Endothelial cell of umbilical vein (primary cell): Measurements from ENCODE around the gene IGSF23. TPM values are rescaled to one million over a fixed set of nuclear protein-coding genes. Genes with fewer than 3 reads are reported as not detected.

Source experiments
- BruUV-seq: library from RNA; stranded (reverse); fragments of 400-500 nt; replicated peaks from 2 replicates; lab custom pipeline; 2021; lab: Mats Ljungman, UMichigan
- CTCF ChIA-PET: fragments of 300-600, 350-600 bp; sonication (Branson Sonifier 250); formaldehyde crosslinking; loops from one replicate; lab custom pipeline; 2021; ENCODE audit warnings: antibody characterized with exemption, inconsistent platforms; lab: Charles Lee
- POLR2A ChIA-PET: fragments of 300-600, 350-600 bp; sonication (Branson Sonifier 250); formaldehyde crosslinking; loops from one replicate; lab custom pipeline; 2021; ENCODE audit warnings: antibody characterized with exemption, inconsistent platforms; lab: Charles Lee
- DNase-seq: peaks from one replicate; pipeline ENCODE4 v3.0.0-alpha.2; 2011; ENCODE audit warnings: low read depth, low spot score
- FAIRE-seq: peaks from 2 replicates; lab custom pipeline; 2011; peaks lifted over from hg19 to GRCh38; lab: Jason Lieb, UNC
- H2AFZ ChIP-seq: 2 replicates; pipeline ENCODE4 v1.6.0; 2012; ENCODE audit warnings: low read depth, low read length, control low read depth, inconsistent platforms
- H3K27ac ChIP-seq: 2 replicates; pipeline ENCODE4 v1.5.1; 2011; ENCODE audit warnings: low read depth, mild to moderate bottlenecking, control low read depth, low read length, moderate library complexity; ENCODE audit not compliant: insufficient read depth
- H3K27me3 ChIP-seq, 2 experiments: 2 replicates each; pipeline versions ENCODE4 v1.6.0 to v1.6.1; 2011; ENCODE audit warnings: low read length in 2 of 2, mixed read lengths in 1 of 2; ENCODE audit not compliant: control insufficient read depth in 2 of 2, insufficient read depth in 2 of 2
- H3K36me3 ChIP-seq, 2 experiments: 2 replicates in 1 of 2; 3 replicates in 1 of 2; pipeline ENCODE4 v1.5.1; 2011; ENCODE audit warnings: low read length in 2 of 2, mild to moderate bottlenecking in 1 of 2, moderate library complexity in 1 of 2; ENCODE audit not compliant: control insufficient read depth in 2 of 2, insufficient read depth in 2 of 2; ENCODE audit errors: extremely low read depth in 1 of 2
- H3K4me1 ChIP-seq: 3 replicates; pipeline ENCODE4 v1.5.1; 2011; ENCODE audit warnings: mild to moderate bottlenecking, low read length; ENCODE audit not compliant: control insufficient read depth, insufficient read depth; ENCODE audit errors: extremely low read depth
- H3K4me2 ChIP-seq: 2 replicates; pipeline ENCODE4 v1.6.1; 2011; ENCODE audit warnings: low read length, control low read depth, mixed read lengths; ENCODE audit not compliant: insufficient read depth
- H3K4me3 ChIP-seq, 3 experiments: fragments of 200-600 bp in 1 of 3; sonication (generic), shearing (Covaris generic) in 1 of 3; replicated peaks in 1 of 3; 2 replicates each; pipeline ENCODE4 v1.5.1; 2011 to 2016; ENCODE audit warnings: control low read depth in 3 of 3, low read length in 3 of 3, mild to moderate bottlenecking in 2 of 3, inconsistent platforms in 1 of 3, low read depth in 1 of 3, moderate library complexity in 1 of 3; ENCODE audit not compliant: insufficient read depth in 1 of 3
- H3K79me2 ChIP-seq: 2 replicates; pipeline ENCODE4 v1.6.0; 2012; ENCODE audit warnings: low read length, inconsistent platforms; ENCODE audit not compliant: control insufficient read depth, insufficient read depth
- H3K9ac ChIP-seq: replicated peaks from 2 replicates; pipeline ENCODE3; 2011; ENCODE audit warnings: low read length, control low read depth; ENCODE audit not compliant: insufficient read depth; ENCODE audit errors: extremely low read depth
- H3K9me1 ChIP-seq: replicated peaks from 3 replicates; pipeline ENCODE4 v1.6.0; 2011; ENCODE audit warnings: mild to moderate bottlenecking, low read length; ENCODE audit not compliant: control insufficient read depth, insufficient read depth; ENCODE audit errors: extremely low read depth
- H3K9me3 ChIP-seq: replicated peaks from 2 replicates; pipeline ENCODE4 v1.5.1; 2012; ENCODE audit warnings: low read length, inconsistent platforms; ENCODE audit not compliant: control insufficient read depth, insufficient read depth
- H4K20me1 ChIP-seq: replicated peaks from 2 replicates; pipeline ENCODE3; 2011; ENCODE audit warnings: mild to moderate bottlenecking, low read length; ENCODE audit not compliant: control insufficient read depth, insufficient read depth; ENCODE audit errors: extremely low read depth
- FOS ChIP-seq: IDR thresholded peaks from 2 replicates; pipeline ENCODE4 v1.6.1; 2011; ENCODE audit warnings: mild to moderate bottlenecking, low read length, moderate library complexity, borderline replicate concordance; ENCODE audit not compliant: insufficient read depth
- JUN ChIP-seq: IDR thresholded peaks from 2 replicates; pipeline ENCODE4 v1.6.1; 2011; ENCODE audit warnings: borderline replicate concordance, low read depth; ENCODE audit not compliant: insufficient read length, insufficient read depth
- MYC ChIP-seq: IDR thresholded peaks from one replicate; pipeline ENCODE4 v1.6.1; 2011; ENCODE audit warnings: mild to moderate bottlenecking, low read depth, low read length
- dilution Hi-C: fragments of 300-500 bp; cut with MboI; formaldehyde crosslinking; loops from one replicate; pipeline ENCODE4 v1.15.0; 2019; ENCODE audit warnings: low sequenced_read_pairs; ENCODE audit not compliant: extremely low pct_ligation_motif_present
- intact Hi-C: fragments of 100-400 bp; cut with micrococcal nuclease; formaldehyde crosslinking; loops from one replicate; pipeline ENCODE4 v1.10.0; 2022
- polyA plus RNA-seq, 4 experiments: library from polyadenylated mRNA; depleted of rRNA in 3 of 4; stranded (reverse) in 3 of 4; unstranded in 1 of 4; fragments of >200 nt; gene quantifications; 2 replicates each; pipeline versions ENCODE4 v1.2.1 to v1.2.3, GENCODE V29; 2011 to 2012; ENCODE audit warnings: missing spikeins in 1 of 4
- total RNA-seq: library from RNA; stranded (reverse); gene quantifications from 2 replicates; pipeline ENCODE4 v1.2.3, GENCODE V29; 2021
- TF ChIP-seq, protein P1 (sequence below), 2 donors: IDR thresholded peaks; 1 replicate in 1 of 2; 2 replicates in 1 of 2; pipeline ENCODE4 v1.5.1; 2011; ENCODE audit warnings: low read length in 2 of 2, mild to moderate bottlenecking in 2 of 2, moderate library complexity in 2 of 2, control low read depth in 1 of 2, inconsistent platforms in 1 of 2, low read depth in 1 of 2; ENCODE audit not compliant: insufficient read depth in 1 of 2; ENCODE audit errors: extremely low read depth in 1 of 2
- TF ChIP-seq, protein P2 (sequence below): IDR thresholded peaks from 2 replicates; pipeline ENCODE4 v1.6.1; 2011; ENCODE audit not compliant: insufficient read depth, insufficient read length

IGSF23 gene
- total and polyA plus RNA-seq, 2 donors (not counting 3 experiments of a cell fraction or from before 2014, with no cell fraction given) = 0.73 TPM; not detected in 1

DNA sequence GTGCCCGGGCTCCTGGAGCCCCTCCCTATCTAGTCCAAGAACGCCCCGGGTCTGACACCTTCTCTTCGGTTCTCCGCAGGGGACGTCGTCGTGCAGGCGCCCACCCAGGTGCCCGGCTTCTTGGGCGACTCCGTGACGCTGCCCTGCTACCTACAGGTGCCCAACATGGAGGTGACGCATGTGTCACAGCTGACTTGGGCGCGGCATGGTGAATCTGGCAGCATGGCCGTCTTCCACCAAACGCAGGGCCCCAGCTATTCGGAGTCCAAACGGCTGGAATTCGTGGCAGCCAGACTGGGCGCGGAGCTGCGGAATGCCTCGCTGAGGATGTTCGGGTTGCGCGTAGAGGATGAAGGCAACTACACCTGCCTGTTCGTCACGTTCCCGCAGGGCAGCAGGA is 33.8 kb downstream of the IGSF23 start:
- H3K4me2 ChIP-seq = peak overlapping the region; percentile 10
- H3K36me3 ChIP-seq = peaks cover 21 to 27% of the 10 kb centered on the region in 2 experiments
- H3K27me3 ChIP-seq = no peaks in the 10 kb centered on the region
- no peak overlapping the region for H2AFZ ChIP-seq
- dilution Hi-C loops = no loop called here
- no peaks in the 10 kb centered on the region for H3K9me1 ChIP-seq
- ChIA-PET CTCF (interaction anchor here (0.9 to 3.4 kb wide), 6 partner anchors 10 to 124 kb away, joined by 3 to 15 read pairs (median 8); no protein-coding TSS in a partner anchor), POLR2A (no interaction called here)
- H3K9me3 ChIP-seq = no peaks in the 10 kb centered on the region
- peaks cover 39% of the 10 kb centered on the region for H3K4me1 ChIP-seq
- no peak for TF ChIP-seq JUN
- TF ChIP-seq, protein P1, sequence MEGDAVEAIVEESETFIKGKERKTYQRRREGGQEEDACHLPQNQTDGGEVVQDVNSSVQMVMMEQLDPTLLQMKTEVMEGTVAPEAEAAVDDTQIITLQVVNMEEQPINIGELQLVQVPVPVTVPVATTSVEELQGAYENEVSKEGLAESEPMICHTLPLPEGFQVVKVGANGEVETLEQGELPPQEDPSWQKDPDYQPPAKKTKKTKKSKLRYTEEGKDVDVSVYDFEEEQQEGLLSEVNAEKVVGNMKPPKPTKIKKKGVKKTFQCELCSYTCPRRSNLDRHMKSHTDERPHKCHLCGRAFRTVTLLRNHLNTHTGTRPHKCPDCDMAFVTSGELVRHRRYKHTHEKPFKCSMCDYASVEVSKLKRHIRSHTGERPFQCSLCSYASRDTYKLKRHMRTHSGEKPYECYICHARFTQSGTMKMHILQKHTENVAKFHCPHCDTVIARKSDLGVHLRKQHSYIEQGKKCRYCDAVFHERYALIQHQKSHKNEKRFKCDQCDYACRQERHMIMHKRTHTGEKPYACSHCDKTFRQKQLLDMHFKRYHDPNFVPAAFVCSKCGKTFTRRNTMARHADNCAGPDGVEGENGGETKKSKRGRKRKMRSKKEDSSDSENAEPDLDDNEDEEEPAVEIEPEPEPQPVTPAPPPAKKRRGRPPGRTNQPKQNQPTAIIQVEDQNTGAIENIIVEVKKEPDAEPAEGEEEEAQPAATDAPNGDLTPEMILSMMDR (IDR thresholded peaks at IDR 0.05; ENCODE audit: extremely low read depth in 1 of 2, insufficient read depth in 1 of 2, low read depth in 1 of 2, low read length in 2 of 2) = no peak
- TF ChIP-seq, protein P2, sequence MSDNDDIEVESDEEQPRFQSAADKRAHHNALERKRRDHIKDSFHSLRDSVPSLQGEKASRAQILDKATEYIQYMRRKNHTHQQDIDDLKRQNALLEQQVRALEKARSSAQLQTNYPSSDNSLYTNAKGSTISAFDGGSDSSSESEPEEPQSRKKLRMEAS = no peak
- no peak for FAIRE-seq
- BruUV-seq = no TSS peak
- peaks cover 74% of the 10 kb centered on the region for H3K79me2 ChIP-seq
- no peak overlapping the region for H3K4me3 ChIP-seq
- H3K9ac ChIP-seq = no peak overlapping the region
- no peaks in the 10 kb centered on the region for H4K20me1 ChIP-seq
- H3K27ac ChIP-seq = no peak overlapping the region
- no peak for DNase-seq
- intact Hi-C loops = no loop called here

DNA sequence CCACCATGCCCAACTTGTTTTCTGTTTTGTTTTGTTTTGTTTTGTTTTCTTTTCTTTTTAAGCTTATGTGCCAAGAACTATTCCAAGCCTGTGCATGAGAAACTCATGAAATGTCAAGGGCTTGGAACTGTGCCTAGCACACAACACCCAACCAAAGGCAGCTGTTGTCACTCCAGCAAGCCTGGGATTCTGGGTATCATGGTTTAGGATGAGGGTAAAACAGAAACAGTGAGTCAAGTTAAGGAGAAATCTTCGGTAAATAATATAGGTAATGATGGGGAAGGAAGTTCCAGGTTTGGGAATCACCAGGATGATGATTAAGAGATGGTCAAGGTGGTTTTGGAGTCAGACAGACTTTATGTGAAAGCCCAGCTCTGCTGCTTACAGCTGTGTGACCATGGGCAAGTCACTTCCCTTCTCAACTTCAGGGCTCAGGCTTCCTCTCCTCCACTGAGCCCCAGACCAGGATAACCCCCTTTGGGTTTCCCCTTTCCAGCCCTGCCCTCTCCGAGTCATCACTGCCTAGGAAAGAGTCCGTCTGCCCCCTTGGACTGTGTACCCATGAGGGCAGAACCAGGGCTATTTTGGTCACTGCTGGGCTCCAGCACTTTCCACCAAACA is 35.4 kb downstream of the IGSF23 start:
- H3K27me3 ChIP-seq = no peaks in the 10 kb centered on the region
- no TSS peak for BruUV-seq
- dilution Hi-C loops = no loop called here
- H3K79me2 ChIP-seq = peaks cover 81% of the 10 kb centered on the region
- intact Hi-C loops = no loop called here
- H3K9me1 ChIP-seq = no peaks in the 10 kb centered on the region
- TF ChIP-seq MYC = no peak
- TF ChIP-seq FOS = peak; percentile 9
- H3K4me2 ChIP-seq = no peak overlapping the region
- H3K9ac ChIP-seq = no peak overlapping the region
- ChIA-PET POLR2A (interaction anchor here (0.6 to 1.8 kb wide), 4 partner anchors 23 to 961 kb away, joined by 3 to 7 read pairs (median 5); no protein-coding TSS in a partner anchor), CTCF (interaction anchor here (0.7 to 3.4 kb wide), 12 partner anchors 8 to 122 kb away, joined by 3 to 34 read pairs (median 6); no protein-coding TSS in a partner anchor)
- FAIRE-seq (peak; percentile 80), DNase-seq (peak; percentile 46)
- H4K20me1 ChIP-seq = no peaks in the 10 kb centered on the region
- H3K4me3 ChIP-seq = no peak overlapping the region
- H3K4me1 ChIP-seq = peaks cover 35% of the 10 kb centered on the region
- peak overlapping the region; percentile 21 for H3K27ac ChIP-seq
- no peak overlapping the region for H2AFZ ChIP-seq
- H3K36me3 ChIP-seq = peaks cover 30 to 38% of the 10 kb centered on the region in 2 experiments
- H3K9me3 ChIP-seq = no peaks in the 10 kb centered on the region
